ENCODE results near the gene JPH2.

- TF ChIP-seq, protein P1, sequence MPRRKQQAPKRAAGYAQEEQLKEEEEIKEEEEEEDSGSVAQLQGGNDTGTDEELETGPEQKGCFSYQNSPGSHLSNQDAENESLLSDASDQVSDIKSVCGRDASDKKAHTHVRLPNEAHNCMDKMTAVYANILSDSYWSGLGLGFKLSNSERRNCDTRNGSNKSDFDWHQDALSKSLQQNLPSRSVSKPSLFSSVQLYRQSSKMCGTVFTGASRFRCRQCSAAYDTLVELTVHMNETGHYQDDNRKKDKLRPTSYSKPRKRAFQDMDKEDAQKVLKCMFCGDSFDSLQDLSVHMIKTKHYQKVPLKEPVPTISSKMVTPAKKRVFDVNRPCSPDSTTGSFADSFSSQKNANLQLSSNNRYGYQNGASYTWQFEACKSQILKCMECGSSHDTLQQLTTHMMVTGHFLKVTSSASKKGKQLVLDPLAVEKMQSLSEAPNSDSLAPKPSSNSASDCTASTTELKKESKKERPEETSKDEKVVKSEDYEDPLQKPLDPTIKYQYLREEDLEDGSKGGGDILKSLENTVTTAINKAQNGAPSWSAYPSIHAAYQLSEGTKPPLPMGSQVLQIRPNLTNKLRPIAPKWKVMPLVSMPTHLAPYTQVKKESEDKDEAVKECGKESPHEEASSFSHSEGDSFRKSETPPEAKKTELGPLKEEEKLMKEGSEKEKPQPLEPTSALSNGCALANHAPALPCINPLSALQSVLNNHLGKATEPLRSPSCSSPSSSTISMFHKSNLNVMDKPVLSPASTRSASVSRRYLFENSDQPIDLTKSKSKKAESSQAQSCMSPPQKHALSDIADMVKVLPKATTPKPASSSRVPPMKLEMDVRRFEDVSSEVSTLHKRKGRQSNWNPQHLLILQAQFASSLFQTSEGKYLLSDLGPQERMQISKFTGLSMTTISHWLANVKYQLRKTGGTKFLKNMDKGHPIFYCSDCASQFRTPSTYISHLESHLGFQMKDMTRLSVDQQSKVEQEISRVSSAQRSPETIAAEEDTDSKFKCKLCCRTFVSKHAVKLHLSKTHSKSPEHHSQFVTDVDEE (CRISPR knock-in tag; IDR thresholded peaks at IDR 0.05): no peak
- TF ChIP-seq, protein P2, sequence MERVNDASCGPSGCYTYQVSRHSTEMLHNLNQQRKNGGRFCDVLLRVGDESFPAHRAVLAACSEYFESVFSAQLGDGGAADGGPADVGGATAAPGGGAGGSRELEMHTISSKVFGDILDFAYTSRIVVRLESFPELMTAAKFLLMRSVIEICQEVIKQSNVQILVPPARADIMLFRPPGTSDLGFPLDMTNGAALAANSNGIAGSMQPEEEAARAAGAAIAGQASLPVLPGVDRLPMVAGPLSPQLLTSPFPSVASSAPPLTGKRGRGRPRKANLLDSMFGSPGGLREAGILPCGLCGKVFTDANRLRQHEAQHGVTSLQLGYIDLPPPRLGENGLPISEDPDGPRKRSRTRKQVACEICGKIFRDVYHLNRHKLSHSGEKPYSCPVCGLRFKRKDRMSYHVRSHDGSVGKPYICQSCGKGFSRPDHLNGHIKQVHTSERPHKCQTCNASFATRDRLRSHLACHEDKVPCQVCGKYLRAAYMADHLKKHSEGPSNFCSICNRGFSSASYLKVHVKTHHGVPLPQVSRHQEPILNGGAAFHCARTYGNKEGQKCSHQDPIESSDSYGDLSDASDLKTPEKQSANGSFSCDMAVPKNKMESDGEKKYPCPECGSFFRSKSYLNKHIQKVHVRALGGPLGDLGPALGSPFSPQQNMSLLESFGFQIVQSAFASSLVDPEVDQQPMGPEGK (CRISPR knock-in tag; IDR thresholded peaks at IDR 0.05; ENCODE audit: borderline replicate concordance): no peak
- TF ChIP-seq BACH2 (CRISPR knock-in tag; IDR thresholded peaks at IDR 0.05; ENCODE audit: borderline replicate concordance): no peak
- no peak for TF ChIP-seq CSDC2 (CRISPR knock-in tag; IDR thresholded peaks at IDR 0.05)
- TF ChIP-seq RARB (CRISPR knock-in tag; IDR thresholded peaks at IDR 0.05): no peak
- no peak for TF ChIP-seq ZNF70 (CRISPR knock-in tag; IDR thresholded peaks at IDR 0.05)
- no peak for TF ChIP-seq ZFP30 (CRISPR knock-in tag; IDR thresholded peaks at IDR 0.05)
- no peak for TF ChIP-seq ARNTL (CRISPR knock-in tag; IDR thresholded peaks at IDR 0.05; ENCODE audit: borderline replicate concordance, low read depth)
- no peak for TF ChIP-seq ISL1 (CRISPR knock-in tag; IDR thresholded peaks at IDR 0.05)
Measured at GRCh38 chr20:44207126-44207723, 20.2 kb upstream of the JPH2 start.
